ENCODE results near the gene AP1B1.

DNA sequence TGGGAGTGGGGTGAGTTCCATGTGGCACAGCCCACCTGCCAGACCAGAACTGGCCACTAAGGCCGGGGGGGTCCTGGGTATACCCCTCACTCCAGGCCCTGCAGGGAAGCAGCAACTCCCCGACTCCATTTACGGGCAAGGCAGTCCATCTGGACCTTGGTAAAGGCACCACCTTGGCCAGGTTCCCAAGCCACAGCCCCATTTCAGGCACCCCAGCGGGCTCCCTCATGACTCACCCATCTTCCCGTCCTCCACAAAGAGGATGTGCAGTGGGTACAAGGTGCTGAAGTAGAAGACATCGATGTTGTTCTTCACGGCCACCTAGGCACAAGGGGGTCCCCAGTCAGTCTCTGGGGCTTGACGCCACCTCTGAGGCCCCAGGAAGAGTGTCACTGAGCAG, 57.2 kb downstream of the AP1B1 start:
- TF ChIP-seq, protein P1, sequence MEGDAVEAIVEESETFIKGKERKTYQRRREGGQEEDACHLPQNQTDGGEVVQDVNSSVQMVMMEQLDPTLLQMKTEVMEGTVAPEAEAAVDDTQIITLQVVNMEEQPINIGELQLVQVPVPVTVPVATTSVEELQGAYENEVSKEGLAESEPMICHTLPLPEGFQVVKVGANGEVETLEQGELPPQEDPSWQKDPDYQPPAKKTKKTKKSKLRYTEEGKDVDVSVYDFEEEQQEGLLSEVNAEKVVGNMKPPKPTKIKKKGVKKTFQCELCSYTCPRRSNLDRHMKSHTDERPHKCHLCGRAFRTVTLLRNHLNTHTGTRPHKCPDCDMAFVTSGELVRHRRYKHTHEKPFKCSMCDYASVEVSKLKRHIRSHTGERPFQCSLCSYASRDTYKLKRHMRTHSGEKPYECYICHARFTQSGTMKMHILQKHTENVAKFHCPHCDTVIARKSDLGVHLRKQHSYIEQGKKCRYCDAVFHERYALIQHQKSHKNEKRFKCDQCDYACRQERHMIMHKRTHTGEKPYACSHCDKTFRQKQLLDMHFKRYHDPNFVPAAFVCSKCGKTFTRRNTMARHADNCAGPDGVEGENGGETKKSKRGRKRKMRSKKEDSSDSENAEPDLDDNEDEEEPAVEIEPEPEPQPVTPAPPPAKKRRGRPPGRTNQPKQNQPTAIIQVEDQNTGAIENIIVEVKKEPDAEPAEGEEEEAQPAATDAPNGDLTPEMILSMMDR (IDR thresholded peaks at IDR 0.05; ENCODE audit: poor library complexity): no peak
- no peak for TF ChIP-seq EZH2 (IDR thresholded peaks at IDR 0.05; ENCODE audit: borderline replicate concordance)
